GM18951 (cell line): ENCODE data around the gene RAB29.

Source experiments
- POLR2A ChIP-seq: IDR thresholded peaks from 4 replicates; pipeline ENCODE4 v1.6.1; 2011; ENCODE audit warnings: mild to moderate bottlenecking; ENCODE audit not compliant: insufficient read length, insufficient read depth; ENCODE audit errors: extremely low read depth
- in situ Hi-C: fragments of 300-500 bp; cut with MboI; formaldehyde crosslinking; loops from one replicate; pipeline ENCODE4 v1.12.0; 2022; ENCODE audit warnings: low sequenced_read_pairs, mixed read lengths, inconsistent platforms; ENCODE audit not compliant: unreplicated experiment

The RAB29 gene

GRCh38 chr1:205766038-205766437, 9.2 kb downstream of the RAB29 start:
- in situ Hi-C loops = no loop called here
- TF ChIP-seq POLR2A = no peak

GRCh38 chr1:205764578-205764977, 10.7 kb downstream of the RAB29 start:
- no peak for TF ChIP-seq POLR2A
- in situ Hi-C loops = no loop called here

GRCh38 chr1:205763980-205764379, 11.3 kb downstream of the RAB29 start:
- in situ Hi-C loops = no loop called here
- TF ChIP-seq POLR2A = no peak

GRCh38 chr1:205760606-205761005, 14.7 kb downstream of the RAB29 start:
- in situ Hi-C loops = no loop called here
- no peak for TF ChIP-seq POLR2A

- in situ Hi-C loops = no loop called here
These were observed 18.7 kb downstream of the RAB29 start for GRCh38 chr1:205756552-205756951.

GRCh38 chr1:205754857-205755256, 20.4 kb downstream of the RAB29 start:
- in situ Hi-C loops = no loop called here
- no peak for TF ChIP-seq POLR2A

More at GRCh38 chr1:205756552-205756951, 18.7 kb downstream of the RAB29 start:
- TF ChIP-seq POLR2A = no peak

GRCh38 chr1:205751036-205751651, 24.1 kb downstream of the RAB29 start:
- in situ Hi-C loops = no loop called here

GRCh38 chr1:205750138-205751035, 24.9 kb downstream of the RAB29 start, which contains the start of gene NUCKS1:
Gene NUCKS1, minus strand, starts transcription at chr1:205750182. Its CDS starts 209 bp downstream, at chr1:205749973.
- TF ChIP-seq POLR2A = peak; percentile 38
- in situ Hi-C loops = no loop called here

More at GRCh38 chr1:205751036-205751651, 24.1 kb downstream of the RAB29 start:
- no peak for TF ChIP-seq POLR2A

- TF ChIP-seq POLR2A = peak; percentile 68
- in situ Hi-C loops = no loop called here
These were observed 25.8 kb downstream of the RAB29 start for GRCh38 chr1:205749234-205750137.

- in situ Hi-C loops = no loop called here
- TF ChIP-seq POLR2A = no peak
These were observed 26.7 kb downstream of the RAB29 start for GRCh38 chr1:205748403-205749233.

GRCh38 chr1:205746757-205747412, 28.4 kb downstream of the RAB29 start:
- no peak for TF ChIP-seq POLR2A
- in situ Hi-C loops = no loop called here

- in situ Hi-C loops = no loop called here
- TF ChIP-seq POLR2A = no peak
These were observed 30.9 kb downstream of the RAB29 start for GRCh38 chr1:205744403-205744802.
